ENCODE results near the gene PODXL2. TPM values are rescaled to one million over a fixed set of nuclear protein-coding genes. Genes with fewer than 3 reads are reported as not detected.

The PODXL2 gene
- total RNA-seq, 2 donors from 2014 or later: 12.1 to 19.0 TPM

- no peaks in the 10 kb centered on the region for H3K27me3 ChIP-seq
- intact Hi-C loops (cut with DNase I): no loop called here
- H3K9ac ChIP-seq (ENCODE audit: low read depth in 2 of 2, low read length in 2 of 2): no peak overlapping the region
- no peaks in the 10 kb centered on the region for H3K9me3 ChIP-seq
- no peak overlapping the region for H3K27ac ChIP-seq
- no peaks in the 10 kb centered on the region for H3K4me1 ChIP-seq
- no peak for DNase-seq
- H3K36me3 ChIP-seq: no peaks in the 10 kb centered on the region
- TF ChIP-seq CTCF (IDR thresholded peaks at IDR 0.05): no peak
- no peak overlapping the region for H3K4me3 ChIP-seq
Measured at GRCh38 chr3:127620637-127621375, 8.2 kb upstream of the PODXL2 start.

GRCh38 chr3:127622031-127622430, 7.0 kb upstream of the PODXL2 start:
- H3K27ac ChIP-seq: no peak overlapping the region
- no peak for TF ChIP-seq CTCF (IDR thresholded peaks at IDR 0.05)
- H3K9me3 ChIP-seq: no peaks in the 10 kb centered on the region
- no peak for DNase-seq
- no peaks in the 10 kb centered on the region for H3K36me3 ChIP-seq
- H3K9ac ChIP-seq (ENCODE audit: low read depth in 2 of 2, low read length in 2 of 2): no peak overlapping the region
- intact Hi-C loops (cut with DNase I): no loop called here
- no peaks in the 10 kb centered on the region for H3K4me1 ChIP-seq
- H3K4me3 ChIP-seq: no peak overlapping the region
- H3K27me3 ChIP-seq: no peaks in the 10 kb centered on the region

GRCh38 chr3:127622772-127623576, 6.0 kb upstream of the PODXL2 start:
- no peaks in the 10 kb centered on the region for H3K9me3 ChIP-seq
- TF ChIP-seq CTCF (IDR thresholded peaks at IDR 0.05): no peak
- no peak overlapping the region for H3K27ac ChIP-seq
- intact Hi-C loops (cut with DNase I): no loop called here
- no peak overlapping the region for H3K4me3 ChIP-seq
- no peak overlapping the region for H3K9ac ChIP-seq (ENCODE audit: low read depth in 2 of 2, low read length in 2 of 2)
- H3K4me1 ChIP-seq: no peaks in the 10 kb centered on the region
- H3K27me3 ChIP-seq: no peaks in the 10 kb centered on the region
- no peaks in the 10 kb centered on the region for H3K36me3 ChIP-seq
- DNase-seq: no peak

GRCh38 chr3:127624063-127624462, 4.9 kb upstream of the PODXL2 start:
- no peak overlapping the region for H3K9ac ChIP-seq (ENCODE audit: low read depth in 2 of 2, low read length in 2 of 2)
- no peaks in the 10 kb centered on the region for H3K9me3 ChIP-seq
- no peak overlapping the region for H3K4me3 ChIP-seq
- no peak overlapping the region for H3K27ac ChIP-seq
- no peaks in the 10 kb centered on the region for H3K27me3 ChIP-seq
- intact Hi-C loops (cut with DNase I): no loop called here
- TF ChIP-seq CTCF (IDR thresholded peaks at IDR 0.05): no peak
- DNase-seq: no peak
- H3K36me3 ChIP-seq: no peaks in the 10 kb centered on the region
- H3K4me1 ChIP-seq: no peaks in the 10 kb centered on the region

GRCh38 chr3:127625821-127626220, 3.2 kb upstream of the PODXL2 start:
- Histone ChIP-seq H3K9me3 (no peaks in the 10 kb centered on the region), H3K4me3 (no peak overlapping the region), H3K36me3 (no peaks in the 10 kb centered on the region), H3K4me1 (no peaks in the 10 kb centered on the region), H3K9ac (ENCODE audit: low read depth in 2 of 2, low read length in 2 of 2) (no peak overlapping the region), H3K27ac (no peak overlapping the region), H3K27me3 (no peaks in the 10 kb centered on the region)
- no peak for DNase-seq
- intact Hi-C loops (cut with DNase I): no loop called here
- no peak for TF ChIP-seq CTCF (IDR thresholded peaks at IDR 0.05)
